ENCODE results near the gene TMEM106C. TPM values are rescaled to one million over a fixed set of nuclear protein-coding genes. Genes with fewer than 3 reads are reported as not detected.

Gene TMEM106C
- total RNA-seq, 1 donor from 2014 or later: 76.1 TPM

- H3K4me3 Mint-ChIP-seq (ENCODE audit: low read depth): no peak overlapping the region
- peaks cover 35% of the 10 kb centered on the region for H3K27me3 Mint-ChIP-seq
- H3K4me1 Mint-ChIP-seq (ENCODE audit: low read depth): peaks cover 20% of the 10 kb centered on the region
- H3K27ac Mint-ChIP-seq: no peak overlapping the region
- TF ChIP-seq, protein P1, sequence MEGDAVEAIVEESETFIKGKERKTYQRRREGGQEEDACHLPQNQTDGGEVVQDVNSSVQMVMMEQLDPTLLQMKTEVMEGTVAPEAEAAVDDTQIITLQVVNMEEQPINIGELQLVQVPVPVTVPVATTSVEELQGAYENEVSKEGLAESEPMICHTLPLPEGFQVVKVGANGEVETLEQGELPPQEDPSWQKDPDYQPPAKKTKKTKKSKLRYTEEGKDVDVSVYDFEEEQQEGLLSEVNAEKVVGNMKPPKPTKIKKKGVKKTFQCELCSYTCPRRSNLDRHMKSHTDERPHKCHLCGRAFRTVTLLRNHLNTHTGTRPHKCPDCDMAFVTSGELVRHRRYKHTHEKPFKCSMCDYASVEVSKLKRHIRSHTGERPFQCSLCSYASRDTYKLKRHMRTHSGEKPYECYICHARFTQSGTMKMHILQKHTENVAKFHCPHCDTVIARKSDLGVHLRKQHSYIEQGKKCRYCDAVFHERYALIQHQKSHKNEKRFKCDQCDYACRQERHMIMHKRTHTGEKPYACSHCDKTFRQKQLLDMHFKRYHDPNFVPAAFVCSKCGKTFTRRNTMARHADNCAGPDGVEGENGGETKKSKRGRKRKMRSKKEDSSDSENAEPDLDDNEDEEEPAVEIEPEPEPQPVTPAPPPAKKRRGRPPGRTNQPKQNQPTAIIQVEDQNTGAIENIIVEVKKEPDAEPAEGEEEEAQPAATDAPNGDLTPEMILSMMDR (IDR thresholded peaks at IDR 0.05; ENCODE audit: unreplicated experiment): no peak
- no peaks in the 10 kb centered on the region for H3K36me3 Mint-ChIP-seq (ENCODE audit: insufficient read depth)
- no peak for DNase-seq (ENCODE audit: low spot score, unreplicated experiment)
- no peaks in the 10 kb centered on the region for H3K9me3 Mint-ChIP-seq (ENCODE audit: low read depth)
Measured at GRCh38 chr12:48017921-48018617, 54.7 kb downstream of the TMEM106C start.

Other genes with a start within 250 kb of the TMEM106C start
- not detected in 2 replicates for gene ENDOU, start 238.1 kb upstream of the TMEM106C start, total RNA-seq
- 1.2 and 1.7 TPM in 2 replicates for gene RAPGEF3, start 204.7 kb upstream of the TMEM106C start, total RNA-seq
- 15.1 and 16.2 TPM in 2 replicates for gene SLC48A1, start 190.4 kb upstream of the TMEM106C start, total RNA-seq
- 80.0 and 81.0 TPM in 2 replicates for gene HDAC7, start 143.7 kb upstream of the TMEM106C start, total RNA-seq
- 0.31 and 0.38 TPM in 2 replicates for gene VDR, start 58.6 kb upstream of the TMEM106C start, total RNA-seq
- 424 and 446 TPM in 2 replicates for gene COL2A1, start 40.9 kb downstream of the TMEM106C start, total RNA-seq
- gene SENP1, start 142.5 kb downstream of the TMEM106C start, total RNA-seq: 34.9 and 38.4 TPM in 2 replicates
- 132 and 141 TPM in 2 replicates for gene PFKM, start 155.8 kb downstream of the TMEM106C start, total RNA-seq
- gene ASB8, start 193.9 kb downstream of the TMEM106C start, total RNA-seq: 22.2 and 27.0 TPM in 2 replicates
- 0.12 TPM in 1 of 2 replicates, not detected in the other for gene CCDC184, start 220.0 kb downstream of the TMEM106C start, total RNA-seq
- not detected in 2 replicates for gene OR10AD1, start 239.7 kb downstream of the TMEM106C start, total RNA-seq